MCF 10A (cell line): Measurements from ENCODE around the gene IFT122. TPM values are rescaled to one million over a fixed set of nuclear protein-coding genes. Genes with fewer than 3 reads are reported as not detected.

Experiments used
- BruUV-seq: library from RNA; stranded (reverse); fragments of 400-500 nt; replicated peaks from 2 replicates; lab custom pipeline; 2021; lab: Mats Ljungman, UMichigan
- CTCF ChIA-PET: fragments of 300-600 bp; sonication (Branson Sonifier 250); formaldehyde crosslinking; extraction: SDS; loops from one replicate; lab custom pipeline; 2021; ENCODE audit warnings: antibody characterized with exemption, inconsistent platforms; lab: Yijun Ruan, JAX
- POLR2A ChIA-PET: fragments of 300-600, 350-650 bp; sonication (Branson Sonifier 250); formaldehyde crosslinking; extraction: SDS; loops from one replicate; lab custom pipeline; 2020; ENCODE audit warnings: antibody characterized with exemption, inconsistent platforms; lab: Yijun Ruan, JAX
- DNase-seq: peaks from one replicate; pipeline ENCODE4 v3.0.0-alpha.2; 2018; ENCODE audit not compliant: unreplicated experiment
- H3K27ac Mint-ChIP-seq: one replicate; pipeline ENCODE4 v1.8.0; 2022; ENCODE audit warnings: mild to moderate bottlenecking, low read depth, mixed read lengths; ENCODE audit not compliant: unreplicated experiment
- H3K27me3 Mint-ChIP-seq: one replicate; pipeline ENCODE4 v1.8.0; 2022; ENCODE audit warnings: mixed read lengths; ENCODE audit not compliant: insufficient read depth, unreplicated experiment
- H3K36me3 Mint-ChIP-seq: one replicate; pipeline ENCODE4 v1.8.0; 2022; ENCODE audit warnings: mild to moderate bottlenecking, moderate library complexity, mixed read lengths; ENCODE audit not compliant: insufficient read depth, unreplicated experiment
- H3K4me1 Mint-ChIP-seq: one replicate; pipeline ENCODE4 v1.8.0; 2022; ENCODE audit warnings: mixed read lengths; ENCODE audit not compliant: insufficient read depth, unreplicated experiment
- H3K4me3 Mint-ChIP-seq: one replicate; pipeline ENCODE4 v1.8.0; 2022; ENCODE audit warnings: mild to moderate bottlenecking, moderate library complexity, mixed read lengths; ENCODE audit not compliant: unreplicated experiment
- H3K9me3 Mint-ChIP-seq: one replicate; pipeline ENCODE4 v1.8.0; 2022; ENCODE audit warnings: mixed read lengths; ENCODE audit not compliant: unreplicated experiment
- CTCF ChIP-seq: fragments of 200-600 bp; IDR thresholded peaks from one replicate; pipeline ENCODE4 v1.8.0; 2022; ENCODE audit warnings: antibody characterized with exemption, mild to moderate bottlenecking; ENCODE audit not compliant: unreplicated experiment
- intact Hi-C: fragments of 100-400 bp; cut with micrococcal nuclease; formaldehyde crosslinking; loops from 2 replicates; pipeline ENCODE4 v1.14.1; 2022
- total RNA-seq: library from RNA; stranded (reverse); gene quantifications from 2 replicates; pipeline ENCODE4 v1.2.3, GENCODE V29; 2022

IFT122 gene
- total RNA-seq, 1 experiment from 2014 or later, result 21.0 TPM

- Mint-ChIP-seq H3K9me3 (no peaks in the 10 kb centered on the region), H3K4me3 (no peak overlapping the region), H3K27me3 (no peaks in the 10 kb centered on the region), H3K27ac (no peak overlapping the region), H3K36me3 (no peaks in the 10 kb centered on the region), H3K4me1 (no peaks in the 10 kb centered on the region)
- CTCF ChIA-PET, result interaction anchor here (0.6 kb wide), 2 partner anchors 128 to 393 kb away, joined by 3 to 4 read pairs; no protein-coding TSS in a partner anchor
- POLR2A ChIA-PET, result interaction anchor here (0.6 kb wide), 1 partner anchor 393 kb away, joined by 3 read pairs; no protein-coding TSS in a partner anchor
- no TSS peak for BruUV-seq
- no peak for DNase-seq
- TF ChIP-seq CTCF, result no peak
- intact Hi-C loops, result no loop called here
These were observed 87.2 kb downstream of the IFT122 start for GRCh38 chr3:129527262-129527661.

GRCh38 chr3:129528589-129529100, 88.6 kb downstream of the IFT122 start, which contains the start of gene RHO:
TSS of gene RHO (plus strand) at chr3:129528639. CDS start at chr3:129528734, 95 bp downstream.
- TF ChIP-seq CTCF, result no peak
- Mint-ChIP-seq H3K27me3 (no peaks in the 10 kb centered on the region), H3K27ac (no peak within 1 kb of the TSS), H3K4me1 (no peaks in the 10 kb centered on the region), H3K36me3 (no peaks in the 10 kb centered on the region), H3K9me3 (no peaks in the 10 kb centered on the region), H3K4me3 (no peak within 1 kb of the TSS)
- no peak for DNase-seq
- ChIA-PET POLR2A (no interaction called here), CTCF (no interaction called here)
- intact Hi-C loops, result no loop called here
- no TSS peak for BruUV-seq

GRCh38 chr3:129529436-129530210, 89.6 kb downstream of the IFT122 start:
- ChIA-PET POLR2A (no interaction called here), CTCF (interaction anchor here (0.7 kb wide), 1 partner anchor 16 kb away, joined by 3 read pairs; no protein-coding TSS in a partner anchor)
- no peak for TF ChIP-seq CTCF
- H3K27me3 Mint-ChIP-seq, result no peaks in the 10 kb centered on the region
- no peak overlapping the region for H3K4me3 Mint-ChIP-seq
- H3K27ac Mint-ChIP-seq, result no peak overlapping the region
- DNase-seq, result no peak
- H3K9me3 Mint-ChIP-seq, result no peaks in the 10 kb centered on the region
- no peaks in the 10 kb centered on the region for H3K36me3 Mint-ChIP-seq
- no TSS peak for BruUV-seq
- intact Hi-C loops, result no loop called here
- no peaks in the 10 kb centered on the region for H3K4me1 Mint-ChIP-seq

- H3K4me3 Mint-ChIP-seq, result no peak overlapping the region
- no peaks in the 10 kb centered on the region for H3K36me3 Mint-ChIP-seq
- BruUV-seq, result no TSS peak
- H3K4me1 Mint-ChIP-seq, result no peaks in the 10 kb centered on the region
- no peak for TF ChIP-seq CTCF
- H3K9me3 Mint-ChIP-seq, result no peaks in the 10 kb centered on the region
- CTCF ChIA-PET, result interaction anchor here (0.6 kb wide), 1 partner anchor 11 kb away, joined by 3 read pairs; no protein-coding TSS in a partner anchor
- no peak overlapping the region for H3K27ac Mint-ChIP-seq
- H3K27me3 Mint-ChIP-seq, result no peaks in the 10 kb centered on the region
- intact Hi-C loops, result no loop called here
- DNase-seq, result no peak
- POLR2A ChIA-PET, result no interaction called here
These were observed 90.3 kb downstream of the IFT122 start for GRCh38 chr3:129530251-129530791.
